Smooth muscle cell (in vitro differentiated cells): ENCODE results near the gene PPP1R3C. TPM values are rescaled to one million over a fixed set of nuclear protein-coding genes. Genes with fewer than 3 reads are reported as not detected.

Experiments used
- DNase-seq: peaks from one replicate; lab custom pipeline; 2025; ENCODE audit not compliant: unreplicated experiment; lab: John Stamatoyannopoulos, UW
- H2AFZ ChIP-seq: fragments of 200-600 bp; sonication (generic); 2 replicates; pipeline ENCODE4 v1.6.0; 2016; ENCODE audit warnings: antibody characterized with exemption, low read depth, mild to moderate bottlenecking
- H3F3A ChIP-seq: fragments of 200-600 bp; sonication (generic); 2 replicates; pipeline ENCODE4 v1.6.0; 2017; ENCODE audit warnings: antibody characterized with exemption, low read depth
- H3K27ac ChIP-seq: fragments of 200-600 bp; sonication (generic); 2 replicates; pipeline ENCODE4 v1.5.1; 2016; ENCODE audit warnings: low read depth, mild to moderate bottlenecking
- H3K27me3 ChIP-seq: fragments of 200-600 bp; sonication (generic); 2 replicates; pipeline ENCODE4 v1.6.1; 2016; ENCODE audit warnings: low read depth, mild to moderate bottlenecking
- H3K36me3 ChIP-seq: fragments of 200-600 bp; sonication (generic); 2 replicates; pipeline ENCODE4 v1.5.1; 2016; ENCODE audit warnings: low read depth
- H3K4me1 ChIP-seq: fragments of 200-600 bp; sonication (generic); 2 replicates; pipeline ENCODE4 v1.5.1; 2016; ENCODE audit warnings: low read depth
- H3K4me2 ChIP-seq: fragments of 200-600 bp; sonication (generic); 2 replicates; pipeline ENCODE4 v1.6.0; 2016; ENCODE audit warnings: mild to moderate bottlenecking
- H3K4me3 ChIP-seq: fragments of 200-600 bp; sonication (generic); 2 replicates; pipeline ENCODE4 v1.5.1; 2016; ENCODE audit warnings: mild to moderate bottlenecking
- H3K79me2 ChIP-seq: fragments of 200-600 bp; sonication (generic); 2 replicates; pipeline ENCODE4 v1.6.0; 2016; ENCODE audit warnings: low read depth, mild to moderate bottlenecking
- H3K9ac ChIP-seq: fragments of 200-600 bp; sonication (generic); 2 replicates; pipeline ENCODE4 v1.6.0; 2016; ENCODE audit warnings: low read depth
- H3K9me3 ChIP-seq: fragments of 200-600 bp; sonication (generic); replicated peaks from 2 replicates; pipeline ENCODE4 v1.5.1; 2016; ENCODE audit warnings: low read depth
- H4K20me1 ChIP-seq: fragments of 200-600 bp; sonication (generic); 2 replicates; pipeline ENCODE4 v1.6.0; 2016; ENCODE audit warnings: low read depth
- WGBS: methylation state at CpG from one replicate; pipeline ENCODE4 v1.1.7; 2016; ENCODE audit warnings: low lambda C conversion rate; 5-methylcytosine and 5-hydroxymethylcytosine counted together
- polyA plus RNA-seq: library from polyadenylated mRNA; unstranded; fragments of >200 nt; fragmentation: Nextera tagmentation; extraction: Ambion mirVana; gene quantifications from 2 replicates; pipeline ENCODE4 v1.2.1, GENCODE V29; 2016
- total RNA-seq: library from RNA; depleted of rRNA; stranded (reverse); fragments of >200 nt; gene quantifications from 2 replicates; pipeline ENCODE4 v1.2.3, GENCODE V29; 2014
- TF ChIP-seq, protein P1 (sequence below): fragments of 200-600 bp; sonication (generic); IDR thresholded peaks from 2 replicates; pipeline ENCODE4 v1.5.1; 2017; ENCODE audit warnings: borderline replicate concordance, mild to moderate bottlenecking, antibody characterized with exemption; ENCODE audit not compliant: insufficient read depth, poor library complexity, severe bottlenecking

PPP1R3C gene
- total and polyA plus RNA-seq, 2 experiments from 2014 or later: 18.2 to 31.6 TPM

DNA sequence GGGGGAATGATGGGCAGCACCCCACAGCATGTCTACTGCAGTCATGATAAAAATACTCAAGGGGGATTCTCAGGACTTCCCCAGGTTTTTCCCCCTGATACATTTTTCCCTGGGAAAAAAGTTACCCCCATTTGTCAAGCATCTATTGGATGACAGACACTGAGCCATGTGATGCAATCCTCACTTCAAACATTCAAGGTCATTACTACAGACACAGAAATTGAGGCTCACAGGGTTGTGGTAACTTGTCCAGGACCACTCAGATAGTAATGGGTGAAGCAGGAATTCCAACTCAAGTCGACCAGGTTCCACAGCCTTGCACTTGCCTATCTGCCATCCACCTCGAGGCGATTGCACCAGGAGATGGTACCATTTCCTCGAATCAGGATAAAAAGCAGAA, 31.7 kb downstream of the PPP1R3C start:
- Histone ChIP-seq H3F3A (peaks cover 42% of the 10 kb centered on the region), H3K4me2 (no peak overlapping the region), H3K4me1 (peaks cover 32% of the 10 kb centered on the region), H3K27me3 (no peaks in the 10 kb centered on the region), H4K20me1 (no peaks in the 10 kb centered on the region), H3K27ac (no peak overlapping the region), H3K36me3 (no peaks in the 10 kb centered on the region), H3K9me3 (no peaks in the 10 kb centered on the region), H2AFZ (no peak overlapping the region), H3K9ac (no peak overlapping the region), H3K79me2 (no peaks in the 10 kb centered on the region), H3K4me3 (no peak overlapping the region)
- TF ChIP-seq, protein P1, sequence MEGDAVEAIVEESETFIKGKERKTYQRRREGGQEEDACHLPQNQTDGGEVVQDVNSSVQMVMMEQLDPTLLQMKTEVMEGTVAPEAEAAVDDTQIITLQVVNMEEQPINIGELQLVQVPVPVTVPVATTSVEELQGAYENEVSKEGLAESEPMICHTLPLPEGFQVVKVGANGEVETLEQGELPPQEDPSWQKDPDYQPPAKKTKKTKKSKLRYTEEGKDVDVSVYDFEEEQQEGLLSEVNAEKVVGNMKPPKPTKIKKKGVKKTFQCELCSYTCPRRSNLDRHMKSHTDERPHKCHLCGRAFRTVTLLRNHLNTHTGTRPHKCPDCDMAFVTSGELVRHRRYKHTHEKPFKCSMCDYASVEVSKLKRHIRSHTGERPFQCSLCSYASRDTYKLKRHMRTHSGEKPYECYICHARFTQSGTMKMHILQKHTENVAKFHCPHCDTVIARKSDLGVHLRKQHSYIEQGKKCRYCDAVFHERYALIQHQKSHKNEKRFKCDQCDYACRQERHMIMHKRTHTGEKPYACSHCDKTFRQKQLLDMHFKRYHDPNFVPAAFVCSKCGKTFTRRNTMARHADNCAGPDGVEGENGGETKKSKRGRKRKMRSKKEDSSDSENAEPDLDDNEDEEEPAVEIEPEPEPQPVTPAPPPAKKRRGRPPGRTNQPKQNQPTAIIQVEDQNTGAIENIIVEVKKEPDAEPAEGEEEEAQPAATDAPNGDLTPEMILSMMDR: no peak
- WGBS: 97% methylated on average over 4 of the region's 4 CpGs
- DNase-seq: no peak

DNA sequence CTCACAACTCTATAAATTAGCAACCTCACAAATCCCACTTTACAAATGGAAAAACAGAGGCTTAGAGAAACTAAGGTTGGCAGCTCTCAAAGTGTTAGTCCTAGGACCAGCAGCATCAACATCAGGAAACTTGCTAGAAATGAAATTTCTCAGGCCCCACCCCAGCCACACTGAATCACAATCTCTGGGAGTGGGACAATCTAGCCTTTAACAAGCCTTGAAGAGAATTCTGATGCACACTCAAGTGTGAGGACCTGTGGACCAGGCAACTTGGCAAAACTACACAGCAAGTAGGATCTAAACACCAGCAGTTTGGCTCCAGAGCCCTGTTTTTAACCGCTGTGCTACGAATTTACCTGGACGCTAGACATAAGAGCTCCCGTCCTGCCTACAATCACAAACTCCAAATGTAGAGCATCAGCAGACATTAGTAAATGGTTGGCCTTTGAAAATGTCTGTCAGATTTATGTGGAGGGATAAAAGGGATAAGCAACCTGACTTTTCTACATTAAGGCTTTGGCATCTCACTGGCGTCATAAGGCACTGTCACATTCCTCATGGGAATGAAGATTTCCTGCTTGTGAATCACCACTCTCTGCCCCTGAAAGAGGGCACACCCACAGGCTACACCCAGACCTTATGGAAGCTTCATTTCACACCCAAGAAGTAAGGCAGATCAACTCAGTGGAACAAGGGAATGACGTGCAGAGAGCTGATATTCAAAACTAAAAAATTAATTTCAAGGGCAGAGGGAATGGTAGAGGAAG, 34.5 kb downstream of the PPP1R3C start:
- peak overlapping the region; percentile 67 for H3K4me2 ChIP-seq
- H3K9ac ChIP-seq: peak overlapping the region; percentile 30
- H2AFZ ChIP-seq: no peak overlapping the region
- peak overlapping the region; percentile 92 for H3K27ac ChIP-seq
- no peak overlapping the region for H3K4me3 ChIP-seq
- WGBS: 27% methylated on average over 6 of the region's 6 CpGs
- TF ChIP-seq, protein P1: no peak
- no peaks in the 10 kb centered on the region for H4K20me1 ChIP-seq
- H3K4me1 ChIP-seq: peaks cover 20% of the 10 kb centered on the region
- no peaks in the 10 kb centered on the region for H3K36me3 ChIP-seq
- no peaks in the 10 kb centered on the region for H3K79me2 ChIP-seq
- peaks cover 19% of the 10 kb centered on the region for H3F3A ChIP-seq
- DNase-seq: no peak
- no peaks in the 10 kb centered on the region for H3K9me3 ChIP-seq
- H3K27me3 ChIP-seq: no peaks in the 10 kb centered on the region

DNA sequence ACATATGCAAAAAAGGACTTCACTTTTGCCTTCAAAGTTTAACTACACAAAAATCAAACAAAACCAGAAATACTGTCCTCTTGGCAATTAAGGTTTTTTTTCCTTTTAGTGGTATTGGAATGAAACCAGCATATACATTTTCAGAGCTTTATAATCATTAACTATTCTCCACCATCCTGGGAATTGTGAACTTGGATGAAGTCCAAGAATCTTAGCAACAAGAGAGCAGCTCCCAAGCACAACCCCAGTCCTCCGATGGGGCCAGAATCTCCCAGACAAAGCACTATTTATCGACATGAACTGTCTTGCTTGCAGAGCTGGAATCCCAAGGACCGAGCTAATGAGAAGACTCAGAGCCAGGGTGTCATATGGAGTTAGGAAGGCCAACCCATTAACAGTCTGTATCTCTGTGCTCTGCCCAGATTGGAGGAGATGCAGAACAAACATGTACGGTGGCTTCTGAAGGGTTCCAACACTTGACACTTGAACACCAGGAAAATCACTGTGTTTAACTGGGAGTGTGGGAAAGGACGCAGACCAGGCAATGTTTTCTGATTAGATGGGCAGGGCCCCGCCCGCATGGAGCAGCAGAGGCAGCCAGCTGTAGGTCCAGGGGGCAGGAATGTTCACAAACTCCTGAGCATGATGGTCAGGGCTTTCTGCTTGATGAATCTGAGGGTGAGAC, 35.5 kb downstream of the PPP1R3C start:
- no peaks in the 10 kb centered on the region for H3K27me3 ChIP-seq
- no peaks in the 10 kb centered on the region for H3K79me2 ChIP-seq
- peaks cover 21% of the 10 kb centered on the region for H3F3A ChIP-seq
- peak overlapping the region; percentile 3 for H2AFZ ChIP-seq
- no peaks in the 10 kb centered on the region for H3K36me3 ChIP-seq
- DNase-seq: no peak
- TF ChIP-seq, protein P1: no peak
- no peak overlapping the region for H3K4me3 ChIP-seq
- WGBS: 35% methylated on average over 7 of the region's 7 CpGs
- H3K4me1 ChIP-seq: peaks cover 21% of the 10 kb centered on the region
- H4K20me1 ChIP-seq: no peaks in the 10 kb centered on the region
- H3K9me3 ChIP-seq: no peaks in the 10 kb centered on the region
- peak overlapping the region; percentile 30 for H3K9ac ChIP-seq
- peak overlapping the region; percentile 92 for H3K27ac ChIP-seq
- H3K4me2 ChIP-seq: peak overlapping the region; percentile 67
